H1 (cell line): ENCODE data around the gene NEK2. TPM values are rescaled to one million over a fixed set of nuclear protein-coding genes. Genes with fewer than 3 reads are reported as not detected.

ENCODE experiments used
- CTCF ChIA-PET: fragments of 300-600 bp; sonication (Branson Sonifier 250); formaldehyde crosslinking; loops from one replicate; lab custom pipeline; 2021; ENCODE audit not compliant: partially characterized antibody; lab: Charles Lee
- POLR2A ChIA-PET: fragments of 300-600 bp; sonication (Branson Sonifier 250); formaldehyde crosslinking; loops from one replicate; lab custom pipeline; 2021; ENCODE audit warnings: inconsistent platforms; ENCODE audit not compliant: partially characterized antibody; lab: Charles Lee
- DNase-seq, 2 experiments: peaks; one replicate each; pipeline versions ENCODE4 v3.0.0 to v3.0.0-alpha.2; 2010 to 2022; ENCODE audit warnings: low spot score in 2 of 2, low read depth in 1 of 2, mixed read lengths in 1 of 2
- FAIRE-seq: peaks from 2 replicates; lab custom pipeline; 2011; peaks lifted over from hg19 to GRCh38; lab: Jason Lieb, UNC
- H2AFZ ChIP-seq: 2 replicates; pipeline ENCODE4 v1.8.1; 2012; ENCODE audit warnings: low read length, inconsistent platforms
- H2AK5ac ChIP-seq: 2 replicates; pipeline ENCODE4 v1.6.1; 2013; ENCODE audit warnings: low read depth, low read length
- H2BK120ac ChIP-seq: replicated peaks from 2 replicates; pipeline ENCODE3; 2013; ENCODE audit warnings: low read depth, low read length, inconsistent platforms
- H2BK12ac ChIP-seq: 2 replicates; pipeline ENCODE4 v1.6.1; 2013; ENCODE audit warnings: low read depth, low read length
- H2BK15ac ChIP-seq: 2 replicates; pipeline ENCODE4 v1.6.1; 2013; ENCODE audit warnings: low read length
- H2BK20ac ChIP-seq: 2 replicates; pipeline ENCODE4 v1.6.1; 2013; ENCODE audit warnings: low read length
- H2BK5ac ChIP-seq: 2 replicates; pipeline ENCODE4 v1.6.1; 2013; ENCODE audit warnings: low read depth, low read length
- H3K14ac ChIP-seq: 2 replicates; pipeline ENCODE4 v1.6.1; 2013; ENCODE audit warnings: inconsistent platforms; ENCODE audit not compliant: insufficient read length
- H3K18ac ChIP-seq: 2 replicates; pipeline ENCODE4 v1.6.1; 2013; ENCODE audit warnings: low read length; ENCODE audit errors: extremely low read depth
- H3K23ac ChIP-seq: 2 replicates; pipeline ENCODE4 v1.6.1; 2013; ENCODE audit warnings: inconsistent platforms; ENCODE audit not compliant: insufficient read length
- H3K23me2 ChIP-seq: 2 replicates; pipeline ENCODE4 v1.6.1; 2013; ENCODE audit warnings: low read depth, low read length
- H3K27ac ChIP-seq: 2 replicates; pipeline ENCODE4 v1.6.1; 2011; ENCODE audit warnings: low read depth, low read length, inconsistent platforms
- H3K27me3 ChIP-seq, 4 experiments: replicated peaks in 1 of 4; 1 replicate in 1 of 4; 2 replicates in 3 of 4; pipeline versions ENCODE4 v1.6.1 to v1.8.1; 2011 to 2013; ENCODE audit warnings: low read length in 3 of 4, mild to moderate bottlenecking in 3 of 4, inconsistent platforms in 2 of 4, mixed read lengths in 2 of 4, moderate library complexity in 1 of 4; ENCODE audit not compliant: control insufficient read depth in 3 of 4, insufficient read depth in 3 of 4; ENCODE audit errors: extremely low read depth in 1 of 4
- H3K36me3 ChIP-seq, 4 experiments: 2 replicates each; pipeline versions ENCODE4 v1.6.1 to v1.8.1; 2011 to 2013; ENCODE audit warnings: mild to moderate bottlenecking in 4 of 4, low read length in 3 of 4, moderate library complexity in 2 of 4, control low read depth in 1 of 4, inconsistent platforms in 1 of 4; ENCODE audit not compliant: insufficient read depth in 4 of 4, control insufficient read depth in 2 of 4
- H3K4ac ChIP-seq: replicated peaks from 2 replicates; pipeline ENCODE3; 2013; ENCODE audit warnings: low read length, low read depth, mixed read lengths, inconsistent platforms; ENCODE audit not compliant: insufficient read length
- H3K4me1 ChIP-seq, 4 experiments: replicated peaks in 1 of 4; 1 replicate in 1 of 4; 2 replicates in 3 of 4; pipeline versions ENCODE4 v1.6.1 to v1.8.1; 2011 to 2013; ENCODE audit warnings: low read length in 3 of 4, inconsistent platforms in 2 of 4, mixed read lengths in 1 of 4; ENCODE audit not compliant: insufficient read depth in 4 of 4, control insufficient read depth in 3 of 4
- H3K4me2 ChIP-seq, 2 experiments: 2 replicates each; pipeline versions ENCODE4 v1.6.1 to v1.8.1; 2011 to 2013; ENCODE audit warnings: low read depth in 2 of 2, low read length in 2 of 2, control low read depth in 1 of 2, inconsistent platforms in 1 of 2, mild to moderate bottlenecking in 1 of 2; ENCODE audit not compliant: insufficient read depth in 1 of 2
- H3K4me3 ChIP-seq, 4 experiments: fragments of 200-600, 300-600 bp in 1 of 4; sonication (generic), shearing (Covaris generic), sonication (Bioruptor Twin) in 1 of 4; 2 replicates each; pipeline versions ENCODE4 v1.5.1 to v1.8.1; 2011 to 2016; ENCODE audit warnings: low read length in 4 of 4, low read depth in 3 of 4, control low read depth in 2 of 4, inconsistent platforms in 2 of 4, mild to moderate bottlenecking in 2 of 4, mixed read lengths in 1 of 4, moderate library complexity in 1 of 4; ENCODE audit not compliant: insufficient read depth in 2 of 4; ENCODE audit errors: extremely low read depth in 1 of 4
- H3K56ac ChIP-seq: replicated peaks from 2 replicates; pipeline ENCODE3; 2013; ENCODE audit warnings: low read depth, mild to moderate bottlenecking, mixed read lengths, low read length, inconsistent platforms; ENCODE audit not compliant: insufficient read length
- H3K79me1 ChIP-seq: 2 replicates; pipeline ENCODE4 v1.6.1; 2013; ENCODE audit warnings: low read depth, low read length, control low read depth
- H3K79me2 ChIP-seq, 2 experiments: 2 replicates each; pipeline versions ENCODE4 v1.6.1 to v1.8.1; 2012 to 2013; ENCODE audit warnings: low read length in 2 of 2, mild to moderate bottlenecking in 2 of 2, inconsistent platforms in 1 of 2; ENCODE audit not compliant: insufficient read depth in 2 of 2, control insufficient read depth in 1 of 2
- H3K9ac ChIP-seq, 4 experiments: replicated peaks in 1 of 4; 1 replicate in 1 of 4; 2 replicates in 3 of 4; pipeline versions ENCODE4 v1.6.1 to v1.8.1; 2011 to 2013; ENCODE audit warnings: low read depth in 3 of 4, low read length in 3 of 4, control low read depth in 2 of 4, mild to moderate bottlenecking in 2 of 4, moderate library complexity in 2 of 4, inconsistent platforms in 1 of 4; ENCODE audit errors: extremely low read depth in 1 of 4
- H3K9me3 ChIP-seq, 2 experiments: 2 replicates each; pipeline versions ENCODE4 v1.6.1 to v1.8.1; 2012 to 2013; ENCODE audit warnings: mild to moderate bottlenecking in 2 of 2, moderate library complexity in 2 of 2, control low read depth in 1 of 2, inconsistent platforms in 1 of 2, low read depth in 1 of 2, low read length in 1 of 2, mixed read lengths in 1 of 2; ENCODE audit not compliant: insufficient read depth in 2 of 2
- H4K20me1 ChIP-seq, 2 experiments: replicated peaks in 1 of 2; 2 replicates each; pipeline versions ENCODE3 to v1.8.1; 2011 to 2013; ENCODE audit warnings: inconsistent platforms in 2 of 2, low read length in 2 of 2, mild to moderate bottlenecking in 1 of 2; ENCODE audit not compliant: insufficient read depth in 2 of 2, control insufficient read depth in 1 of 2
- H4K5ac ChIP-seq: 2 replicates; pipeline ENCODE4 v1.6.1; 2013; ENCODE audit warnings: low read length, low read depth, mixed read lengths, inconsistent platforms; ENCODE audit not compliant: insufficient read length
- H4K8ac ChIP-seq: 2 replicates; pipeline ENCODE4 v1.8.0; 2013; ENCODE audit warnings: mild to moderate bottlenecking, moderate library complexity, low read length, inconsistent platforms; ENCODE audit not compliant: insufficient read depth; ENCODE audit errors: extremely low read depth
- H4K91ac ChIP-seq: replicated peaks from 2 replicates; pipeline ENCODE3; 2013; ENCODE audit warnings: low read length, mixed read lengths, inconsistent platforms; ENCODE audit not compliant: insufficient read length
- ATF3 ChIP-seq: IDR thresholded peaks from 2 replicates; pipeline ENCODE4 v1.6.1; 2011; ENCODE audit warnings: low read depth, mild to moderate bottlenecking, low read length; ENCODE audit not compliant: insufficient read depth
- CHD2 ChIP-seq: IDR thresholded peaks from 2 replicates; pipeline ENCODE4 v1.6.1; 2012; ENCODE audit warnings: low read length, improper control_type of control experiment
- CTCF ChIP-seq, 3 experiments: IDR thresholded peaks; 1 replicate in 2 of 3; 2 replicates in 1 of 3; pipeline versions ENCODE4 v1.5.1 to v1.6.1; 2011; ENCODE audit warnings: low read length in 3 of 3, mild to moderate bottlenecking in 3 of 3, inconsistent platforms in 2 of 3, low read depth in 1 of 3, moderate library complexity in 1 of 3; ENCODE audit not compliant: insufficient read depth in 1 of 3; ENCODE audit errors: control extremely low read depth in 1 of 3
- EZH2 ChIP-seq: fragments of 200-600 bp; sonication (generic); IDR thresholded peaks from 2 replicates; pipeline ENCODE4 v1.7.1; 2012; ENCODE audit warnings: low read depth, mild to moderate bottlenecking, moderate library complexity, low read length, inconsistent platforms; ENCODE audit not compliant: severe bottlenecking
- JUN ChIP-seq: IDR thresholded peaks from 2 replicates; pipeline ENCODE4 v1.6.1; 2011; ENCODE audit warnings: low read depth, mild to moderate bottlenecking, improper control_type of control experiment, low read length
- SIN3A ChIP-seq, 2 experiments: IDR thresholded peaks in 1 of 2; conservative IDR thresholded peaks in 1 of 2; 2 replicates each; pipeline ENCODE4 v1.6.1; 2011 to 2012; ENCODE audit warnings: low read length in 2 of 2, improper control_type of control experiment in 1 of 2, low read depth in 1 of 2, mild to moderate bottlenecking in 1 of 2
- SIRT6 ChIP-seq: IDR thresholded peaks from one replicate; pipeline ENCODE4 v1.7.1; 2012; ENCODE audit warnings: low read length, inconsistent platforms
- SP2 ChIP-seq: IDR thresholded peaks from 2 replicates; pipeline ENCODE4 v1.6.1; 2012; ENCODE audit warnings: mild to moderate bottlenecking, low read length, inconsistent platforms
- USF2 ChIP-seq: IDR thresholded peaks from 2 replicates; pipeline ENCODE4 v1.6.1; 2011; ENCODE audit warnings: low read length, improper control_type of control experiment
- YY1 ChIP-seq: IDR thresholded peaks from 2 replicates; pipeline ENCODE4 v1.6.1; 2011; ENCODE audit warnings: low read depth, mild to moderate bottlenecking, low read length
- WGBS, 2 experiments: shearing (Covaris generic) in 1 of 2; methylation state at CpG; one replicate each; pipeline versions ENCODE4 v1.1.6 to v1.1.7; 2013 to 2015; ENCODE audit warnings: low lambda C conversion rate in 2 of 2, mixed read lengths in 2 of 2, inconsistent platforms in 1 of 2, low coverage in 1 of 2, missing lambda C conversion rate in 1 of 2; ENCODE audit not compliant: insufficient replicate concordance in 2 of 2, insufficient coverage in 1 of 2, insufficient read length in 1 of 2; ENCODE audit errors: extremely low coverage in 1 of 2, missing lambda C conversion rate in 1 of 2; 5-methylcytosine and 5-hydroxymethylcytosine counted together
- polyA plus RNA-seq, 7 experiments: library from polyadenylated mRNA; depleted of rRNA in 3 of 7; stranded (reverse) in 5 of 7; unstranded in 2 of 7; fragments of >200 nt in 5 of 7; fragments of 200-250 nt in 2 of 7; gene quantifications; 1 replicate in 5 of 7; 2 replicates in 1 of 7; 4 replicates in 1 of 7; pipeline versions ENCODE4 v1.2.1 to v1.2.3, GENCODE V29; 2011 to 2013; ENCODE audit warnings: missing spikeins in 2 of 7, mixed read lengths in 2 of 7
- total RNA-seq: library from RNA; stranded (reverse); fragmentation: NEBNext Ultra II Directional; extraction: Animal tissue kit (Norgen Biotek cat#: 25700); gene quantifications from 2 replicates; pipeline ENCODE4 v1.2.1, GENCODE V29; 2021

NEK2 gene
- total and polyA plus RNA-seq, 2 of the 8 experiments (the other 6 are each of a cell fraction or from before 2014, with no cell fraction given) = 8.4 to 22.9 TPM

- Histone ChIP-seq H3K9ac (no peak overlapping the region), H4K91ac (no peak overlapping the region), H3K23me2 (no peaks in the 10 kb centered on the region), H3K79me2 (no peaks in the 10 kb centered on the region), H3K23ac (no peak overlapping the region), H2BK12ac (no peak overlapping the region), H3K14ac (no peak overlapping the region), H3K27me3 (no peaks in the 10 kb centered on the region), H3K79me1 (no peaks in the 10 kb centered on the region), H2BK15ac (no peak overlapping the region), H2BK120ac (no peak overlapping the region), H3K9me3 (no peaks in the 10 kb centered on the region), H3K4me2 (no peak overlapping the region), H3K4ac (no peak overlapping the region), H3K18ac (no peak overlapping the region), H2AK5ac (no peak overlapping the region), H4K5ac (no peak overlapping the region), H4K20me1 (no peaks in the 10 kb centered on the region), H3K27ac (no peak overlapping the region), H3K4me1 (no peaks in the 10 kb centered on the region; a peak in 1 of 7 replicates), H2AFZ (no peak overlapping the region), H3K4me3 (no peak overlapping the region), H3K36me3 (no peaks in the 10 kb centered on the region), H4K8ac (no peak overlapping the region), H2BK20ac (no peak overlapping the region), H3K56ac (no peak overlapping the region), H2BK5ac (no peak overlapping the region)
- FAIRE-seq (no peak), DNase-seq (no peak)
- 79% methylated on average over 5 of the region's 5 CpGs; no CpG with 5 or more reads in 1 of the 2 experiments for WGBS, 2 experiments
- POLR2A ChIA-PET = no interaction called here
- CTCF ChIA-PET = interaction anchor here (0.9 to 8.2 kb wide), 8 partner anchors 9 to 162 kb away, joined by 3 to 75 read pairs (median 4); partner anchors contain the start of gene SLC30A1
- no peak for TF ChIP-seq SIN3A (conservative IDR thresholded peaks at IDR 0.05 in 1 of 2, IDR thresholded peaks at IDR 0.05 in 1 of 2; ENCODE audit: low read depth in 1 of 2, low read length in 2 of 2)
- no peak for TF ChIP-seq EZH2
- no peak for TF ChIP-seq JUN
- no peak for TF ChIP-seq SP2
- TF ChIP-seq ATF3 = no peak
- no peak for TF ChIP-seq USF2
- TF ChIP-seq CTCF (IDR thresholded peaks at IDR 0.05; ENCODE audit: control extremely low read depth in 1 of 3, insufficient read depth in 1 of 3, low read depth in 1 of 3, low read length in 3 of 3) = no peak
- TF ChIP-seq YY1 = no peak
- no peak for TF ChIP-seq SIRT6
- no peak for TF ChIP-seq CHD2
These were observed 37.2 kb downstream of the NEK2 start for GRCh38 chr1:211638246-211638645.
